ENCODE results near the gene KCNE1.

KCNE1 gene

GRCh38 chr21:34533938-34534337, 21.9 kb upstream of the KCNE1 start:
- H2AFZ ChIP-seq (ENCODE audit: low read length): no peak overlapping the region
- H3K27me3 ChIP-seq (ENCODE audit: insufficient read depth, low read length, poor library complexity, severe bottlenecking): no peaks in the 10 kb centered on the region
- H3F3A ChIP-seq (ENCODE audit: low read depth): no peaks in the 10 kb centered on the region
- no peaks in the 10 kb centered on the region for H3K79me2 ChIP-seq (ENCODE audit: insufficient read depth, low read length)
- H3K9ac ChIP-seq (ENCODE audit: low read depth, low read length, poor library complexity, severe bottlenecking): no peak overlapping the region
- H3K9me3 ChIP-seq (ENCODE audit: insufficient read depth, low read depth, low read length): no peaks in the 10 kb centered on the region
- H3K4me1 ChIP-seq (ENCODE audit: insufficient read depth, low read length, poor library complexity, severe bottlenecking): no peaks in the 10 kb centered on the region
- H3K36me3 ChIP-seq (ENCODE audit: insufficient read depth, low read length): no peaks in the 10 kb centered on the region
- no peaks in the 10 kb centered on the region for H3K9me2 ChIP-seq (replicated peaks; ENCODE audit: low read depth, low read length)
- H3K4me3 ChIP-seq (ENCODE audit: low read length, poor library complexity, severe bottlenecking): no peak overlapping the region
- H4K20me1 ChIP-seq (ENCODE audit: insufficient read depth, low read length, poor library complexity, severe bottlenecking): no peaks in the 10 kb centered on the region
- H3K4me2 ChIP-seq (ENCODE audit: low read depth, low read length, poor library complexity, severe bottlenecking): no peak overlapping the region
- TF ChIP-seq CTCF (conservative IDR thresholded peaks at IDR 0.05; ENCODE audit: low read length): no peak
- no peak for TF ChIP-seq EZH2phosphoT487 (IDR thresholded peaks at IDR 0.05; ENCODE audit: borderline replicate concordance)

GRCh38 chr21:34531399-34531798, 19.4 kb upstream of the KCNE1 start:
- Histone ChIP-seq H3K4me2 (ENCODE audit: low read depth, low read length, poor library complexity, severe bottlenecking) (no peak overlapping the region), H3K79me2 (ENCODE audit: insufficient read depth, low read length) (no peaks in the 10 kb centered on the region), H3K4me1 (ENCODE audit: insufficient read depth, low read length, poor library complexity, severe bottlenecking) (no peaks in the 10 kb centered on the region), H3K4me3 (ENCODE audit: low read length, poor library complexity, severe bottlenecking) (no peak overlapping the region), H3K36me3 (ENCODE audit: insufficient read depth, low read length) (no peaks in the 10 kb centered on the region), H2AFZ (ENCODE audit: low read length) (no peak overlapping the region), H3K9me2 (replicated peaks; ENCODE audit: low read depth, low read length) (no peaks in the 10 kb centered on the region), H4K20me1 (ENCODE audit: insufficient read depth, low read length, poor library complexity, severe bottlenecking) (no peaks in the 10 kb centered on the region), H3K9ac (ENCODE audit: low read depth, low read length, poor library complexity, severe bottlenecking) (no peak overlapping the region), H3K27me3 (ENCODE audit: insufficient read depth, low read length, poor library complexity, severe bottlenecking) (no peaks in the 10 kb centered on the region), H3F3A (ENCODE audit: low read depth) (no peaks in the 10 kb centered on the region), H3K9me3 (ENCODE audit: insufficient read depth, low read depth, low read length) (no peaks in the 10 kb centered on the region)
- TF ChIP-seq EZH2phosphoT487 (IDR thresholded peaks at IDR 0.05; ENCODE audit: borderline replicate concordance) (no peak), CTCF (conservative IDR thresholded peaks at IDR 0.05; ENCODE audit: low read length) (no peak)

GRCh38 chr21:34530261-34530660, 18.3 kb upstream of the KCNE1 start:
- Histone ChIP-seq H3K9ac (ENCODE audit: low read depth, low read length, poor library complexity, severe bottlenecking) (no peak overlapping the region), H4K20me1 (ENCODE audit: insufficient read depth, low read length, poor library complexity, severe bottlenecking) (no peaks in the 10 kb centered on the region), H3K4me2 (ENCODE audit: low read depth, low read length, poor library complexity, severe bottlenecking) (no peak overlapping the region), H3K79me2 (ENCODE audit: insufficient read depth, low read length) (no peaks in the 10 kb centered on the region), H3K4me3 (ENCODE audit: low read length, poor library complexity, severe bottlenecking) (no peak overlapping the region), H3K36me3 (ENCODE audit: insufficient read depth, low read length) (no peaks in the 10 kb centered on the region), H3K4me1 (ENCODE audit: insufficient read depth, low read length, poor library complexity, severe bottlenecking) (no peaks in the 10 kb centered on the region), H3K9me3 (ENCODE audit: insufficient read depth, low read depth, low read length) (no peaks in the 10 kb centered on the region), H3K27me3 (ENCODE audit: insufficient read depth, low read length, poor library complexity, severe bottlenecking) (no peaks in the 10 kb centered on the region), H2AFZ (ENCODE audit: low read length) (no peak overlapping the region), H3K9me2 (replicated peaks; ENCODE audit: low read depth, low read length) (no peaks in the 10 kb centered on the region), H3F3A (ENCODE audit: low read depth) (no peaks in the 10 kb centered on the region)
- TF ChIP-seq CTCF (conservative IDR thresholded peaks at IDR 0.05; ENCODE audit: low read length): no peak
- no peak for TF ChIP-seq EZH2phosphoT487 (IDR thresholded peaks at IDR 0.05; ENCODE audit: borderline replicate concordance)
